GM04504 (cell line): ENCODE measurements around the gene RASGRP2.
"Not testable (repeated sequence)": the region's sequence is repeated elsewhere in the genome, so short reads cannot be mapped to it uniquely, and the experiment has no call there.

Source experiments
- DNase-seq: peaks from one replicate; pipeline ENCODE4 v3.0.0-alpha.2; 2012; ENCODE audit warnings: low read depth

RASGRP2 gene

GRCh38 chr11:64718084-64718779 lies 25.7 kb downstream of the RASGRP2 start:
- no peak for DNase-seq

GRCh38 chr11:64717268-64717578 lies 26.7 kb downstream of the RASGRP2 start:
- no peak for DNase-seq

- no peak for DNase-seq
Observed at GRCh38 chr11:64716473-64717267, 27.3 kb downstream of the RASGRP2 start.

DNA sequence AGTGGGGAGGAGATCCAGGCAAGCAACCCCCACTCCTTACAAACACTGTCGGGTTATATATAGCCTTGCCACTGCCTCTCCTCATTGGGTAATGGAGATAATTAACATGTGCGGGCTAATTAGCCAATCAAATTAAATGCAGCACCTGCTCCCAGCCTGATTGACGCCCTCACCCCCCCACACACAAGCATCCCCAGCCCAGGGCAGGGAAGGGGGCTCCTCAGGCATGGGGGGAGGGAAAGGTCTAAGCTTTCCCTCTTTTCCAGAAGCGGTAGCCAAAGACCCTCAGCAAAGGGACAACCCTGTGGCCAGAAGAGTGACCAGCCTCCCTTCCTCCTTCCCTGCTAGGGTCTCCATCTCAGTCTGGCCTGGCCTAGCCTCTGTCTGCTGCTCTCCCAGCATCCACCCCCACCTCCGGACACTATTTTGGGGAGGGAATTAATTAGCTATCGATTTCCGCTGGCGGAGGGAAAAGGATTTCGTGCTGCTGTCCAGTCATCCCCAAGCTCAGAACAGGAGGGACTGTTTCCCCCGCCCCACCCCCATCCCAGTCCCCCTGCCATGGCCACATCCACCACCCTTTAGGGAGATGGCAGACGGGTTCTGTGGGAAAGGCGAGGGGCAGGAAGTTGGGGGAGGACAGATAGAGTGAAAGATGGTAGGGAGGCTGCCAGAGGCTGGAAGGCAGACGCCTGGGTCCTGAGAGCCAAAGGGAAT lies 28.0 kb downstream of the RASGRP2 start:
- no peak for DNase-seq

DNA sequence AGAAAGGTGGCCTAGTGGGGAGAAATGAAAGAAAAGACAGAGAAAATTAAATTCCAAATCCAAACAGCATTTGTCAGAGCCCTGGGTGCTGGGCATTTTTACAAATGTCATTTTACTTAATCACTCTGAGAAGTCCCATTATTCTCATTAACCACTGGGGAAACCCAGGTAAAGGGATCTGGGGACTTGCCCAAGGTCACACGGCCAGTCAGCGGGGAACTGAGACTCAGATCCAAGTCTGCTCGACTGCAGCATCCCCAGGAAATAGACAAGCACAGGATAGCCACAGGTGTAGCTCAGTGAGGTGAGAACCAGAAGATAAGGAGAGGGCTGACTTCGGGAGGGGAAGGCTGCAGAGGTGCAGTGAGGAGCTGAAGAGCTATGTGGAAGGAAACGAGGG lies 28.8 kb downstream of the RASGRP2 start:
- no peak for DNase-seq

GRCh38 chr11:64714666-64715065 lies 29.3 kb downstream of the RASGRP2 start:
- no peak for DNase-seq

GRCh38 chr11:64713781-64714363 lies 30.1 kb downstream of the RASGRP2 start:
- no peak for DNase-seq

DNA sequence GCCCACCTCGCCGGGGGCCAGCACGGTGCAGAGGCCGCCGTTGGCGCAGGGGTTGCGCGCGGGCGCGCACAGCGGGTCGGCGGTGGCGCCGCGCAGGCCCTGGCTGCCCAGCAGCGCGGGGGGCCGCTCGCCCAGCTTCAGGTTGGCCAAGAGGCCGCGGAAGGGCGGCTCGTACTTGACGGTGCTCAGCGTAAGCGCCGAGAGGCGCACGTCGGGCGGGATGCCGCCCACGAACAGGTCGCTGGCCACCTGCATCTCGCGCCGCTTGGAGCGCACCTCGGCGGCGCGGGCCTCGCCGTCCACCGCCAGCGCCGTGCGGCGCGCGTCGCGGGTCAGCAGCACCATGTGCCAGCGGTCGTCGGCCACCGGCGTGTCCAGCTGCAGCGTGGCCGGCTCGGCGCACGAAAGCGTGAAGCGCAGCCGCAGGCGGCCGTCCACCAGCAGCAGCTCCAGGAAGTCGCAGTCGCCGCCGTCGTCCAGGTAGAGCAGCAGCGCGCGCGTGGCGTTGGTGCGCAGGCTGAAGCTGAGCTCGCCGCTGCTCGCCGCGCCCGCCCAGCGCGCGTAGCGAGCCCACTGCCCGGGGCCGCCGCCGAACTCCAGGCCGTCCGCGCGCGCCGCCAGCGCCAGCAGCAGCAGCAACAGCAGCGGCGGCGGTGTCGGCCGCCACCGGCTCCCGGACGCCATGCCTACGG lies 30.8 kb downstream of the RASGRP2 start:
- DNase-seq = no peak

- no peak for DNase-seq
Observed at GRCh38 chr11:64712430-64713015, 31.4 kb downstream of the RASGRP2 start.

GRCh38 chr11:64711956-64712362 lies 32.0 kb downstream of the RASGRP2 start:
- DNase-seq = no peak

GRCh38 chr11:64711138-64711955 lies 32.6 kb downstream of the RASGRP2 start:
- DNase-seq = no peak

GRCh38 chr11:64710418-64711137 lies 33.4 kb downstream of the RASGRP2 start:
- DNase-seq = no peak

DNA sequence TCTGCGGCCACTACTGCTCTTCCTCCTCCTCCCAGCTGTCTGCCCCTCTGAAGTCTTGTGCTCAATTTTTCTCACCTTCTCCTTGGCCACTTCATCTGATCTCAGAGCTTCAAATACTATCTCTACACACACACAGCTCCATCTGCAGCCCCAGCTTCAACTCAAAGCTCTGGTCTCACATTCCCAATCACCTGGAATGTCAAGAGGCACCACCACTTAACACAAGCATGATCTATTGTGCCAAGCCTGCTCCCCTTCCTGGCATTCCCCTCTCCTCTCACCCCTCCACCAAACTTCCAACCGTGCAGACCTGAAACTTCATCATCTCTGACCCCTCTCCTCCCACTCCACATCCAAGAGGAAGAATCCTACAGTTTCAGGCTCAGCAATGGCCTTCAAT lies 38.4 kb downstream of the RASGRP2 start:
- DNase-seq = no peak

DNA sequence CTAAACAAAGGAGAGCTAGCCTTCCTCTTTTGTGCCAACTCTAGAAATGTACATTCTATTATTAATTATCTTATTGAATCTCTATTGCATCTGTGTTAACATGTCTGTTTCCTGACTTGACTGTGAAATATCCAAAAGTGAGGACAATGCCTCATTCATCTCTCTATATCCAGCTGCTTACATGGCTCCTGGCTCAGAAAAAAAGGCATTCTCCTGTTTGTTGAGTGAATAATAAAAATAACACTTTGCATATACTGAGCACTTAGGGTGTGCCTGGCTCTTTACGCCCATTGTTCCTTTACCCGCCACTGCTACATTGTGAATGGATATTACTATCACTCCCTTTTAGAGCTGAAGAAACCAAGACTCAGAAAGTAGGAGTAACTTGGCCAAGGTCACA lies 40.9 kb downstream of the RASGRP2 start:
- DNase-seq = no peak

DNA sequence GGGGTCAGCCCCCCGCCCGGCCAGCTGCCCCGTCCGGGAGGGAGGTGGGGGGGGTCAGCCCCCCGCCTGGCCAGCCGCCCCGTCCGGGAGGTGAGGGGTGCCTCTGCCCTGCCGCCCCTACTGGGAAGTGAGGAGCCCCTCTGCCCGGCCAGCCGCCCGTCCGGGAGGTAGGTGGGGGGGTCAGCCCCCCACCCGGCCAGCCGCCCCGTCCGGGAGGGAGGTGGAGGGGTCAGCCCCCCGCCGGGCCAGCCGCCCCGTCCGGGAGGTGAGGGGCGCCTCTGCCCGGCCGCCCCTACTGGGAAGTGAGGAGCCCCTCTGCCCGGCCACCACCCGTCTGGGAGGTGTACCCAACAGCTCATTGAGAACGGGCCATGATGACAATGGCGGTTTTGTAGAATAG lies 42.0 kb downstream of the RASGRP2 start:
- DNase-seq = not testable (repeated sequence)

- no peak for DNase-seq
Observed at GRCh38 chr11:64698427-64698826, 45.5 kb downstream of the RASGRP2 start.

DNA sequence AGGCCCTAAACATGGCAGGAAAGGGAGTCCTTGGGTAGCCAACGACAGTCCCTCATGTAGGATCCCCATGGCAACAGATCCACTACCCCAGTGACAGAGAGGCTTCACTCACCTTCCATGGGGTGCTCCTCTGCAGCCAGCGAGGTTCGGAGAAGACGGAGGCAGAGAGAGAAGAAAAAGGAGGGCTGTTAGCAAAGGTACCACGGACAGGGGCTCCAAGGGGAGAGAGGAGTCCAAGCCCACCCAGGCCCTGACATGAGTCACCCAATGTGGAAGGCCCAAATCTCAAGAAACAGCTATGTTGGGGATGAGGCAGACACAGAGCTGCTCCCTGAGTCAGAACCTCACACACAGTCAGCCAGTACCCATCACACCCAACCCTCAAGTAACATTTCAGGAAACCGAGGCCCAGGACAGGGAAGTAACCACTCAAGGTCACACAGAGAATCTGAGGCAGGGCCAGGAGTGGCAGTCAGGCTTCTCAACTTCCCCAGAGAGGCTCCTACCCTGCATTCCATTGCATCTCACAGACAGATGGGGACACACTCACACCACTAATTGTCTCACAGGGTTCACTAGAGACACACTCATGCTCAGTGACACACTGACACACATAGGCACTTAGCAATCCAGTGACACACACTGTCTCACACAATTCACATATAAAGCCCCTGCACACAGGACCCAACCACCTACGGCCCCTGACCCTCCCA lies 46.1 kb downstream of the RASGRP2 start:
- DNase-seq = no peak

DNA sequence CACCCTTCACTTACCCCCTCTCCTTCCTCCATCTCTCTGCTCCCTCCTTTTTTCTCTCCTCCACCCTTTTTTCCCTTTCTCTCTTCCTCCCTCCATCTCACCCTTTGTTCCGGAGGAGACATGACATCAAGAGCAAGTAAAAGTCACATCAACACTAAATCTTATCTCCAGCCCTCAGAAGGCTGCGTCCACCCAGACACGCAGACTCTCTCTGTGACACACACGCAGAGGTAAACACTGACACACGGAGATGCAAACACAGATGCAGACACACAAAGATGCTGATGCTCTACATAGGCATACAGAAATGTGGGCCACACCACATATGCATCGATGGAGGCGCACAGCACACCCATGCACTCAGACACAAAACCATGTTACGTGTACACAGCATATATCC lies 47.9 kb downstream of the RASGRP2 start:
- no peak for DNase-seq

DNA sequence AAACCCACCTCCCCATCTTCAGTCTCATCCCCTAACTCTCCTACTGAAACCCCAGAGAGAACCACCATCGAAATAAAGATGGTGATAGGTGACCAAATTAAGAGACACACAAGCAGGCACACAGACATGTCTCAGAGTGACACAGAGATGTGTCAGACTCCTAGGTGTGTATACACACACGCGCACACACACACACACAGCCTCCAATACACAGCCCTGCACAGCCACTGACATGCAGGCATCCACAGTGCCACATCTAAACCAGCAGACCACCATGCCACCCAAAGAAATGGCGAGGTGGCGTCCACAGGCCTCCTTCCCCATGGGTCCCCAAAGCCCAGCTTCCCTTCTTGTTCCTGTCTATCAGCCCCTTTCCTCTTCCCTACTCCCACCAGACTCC lies 48.4 kb downstream of the RASGRP2 start:
- no peak for DNase-seq
